SK-MEL-5 (cell line): ENCODE results near the gene MDN1. TPM values are rescaled to one million over a fixed set of nuclear protein-coding genes. Genes with fewer than 3 reads are reported as not detected.
A peak's percentile ranks its signal among the peaks of the same experiment; 100 is the strongest.
"Not testable (repeated sequence)": the region's sequence is repeated elsewhere in the genome, so short reads cannot be mapped to it uniquely, and the experiment has no call there.

Experiments
- DNase-seq: peaks from one replicate; pipeline ENCODE4 v3.0.0-alpha.2; 2016; ENCODE audit warnings: low read depth, low spot score
- in situ Hi-C: cut with HindIII; loops from 2 replicates; pipeline ENCODE4 v1.10.0; 2016; ENCODE audit warnings: low sequenced_read_pairs, high pct_unique_total_duplicates, low pct_unique_long_range_greater_than_20kb
- total RNA-seq: library from RNA; depleted of rRNA; stranded (reverse); fragments of >200 nt; shearing (Covaris generic); gene quantifications from 2 replicates; pipeline ENCODE4 v1.2.3, GENCODE V29; 2014

Gene MDN1
- total RNA-seq, 1 experiment from 2014 or later = 25.3 TPM

- peak; percentile 99 for DNase-seq
- in situ Hi-C loops = no loop called here
Measured at GRCh38 chr6:89829472-89830169, 10.0 kb upstream of the MDN1 start, which contains the start of gene CASP8AP2. CASP8AP2 (plus strand) TSS chr6:89829880.

GRCh38 chr6:89828988-89829471 is 9.4 kb upstream of the MDN1 start:
- no peak for DNase-seq
- in situ Hi-C loops = no loop called here

- DNase-seq, in situ Hi-C loops: not testable (repeated sequence)
Measured at GRCh38 chr6:89828475-89828987, 8.9 kb upstream of the MDN1 start.

GRCh38 chr6:89826029-89826528 is 6.5 kb upstream of the MDN1 start:
- in situ Hi-C loops = no loop called here
- DNase-seq = no peak

GRCh38 chr6:89818977-89819335 is 638 bp downstream of the MDN1 start:
- in situ Hi-C loops = no loop called here

GRCh38 chr6:89817481-89817880 is 2.1 kb downstream of the MDN1 start:
- no peak for DNase-seq
- in situ Hi-C loops = no loop called here

More at GRCh38 chr6:89818977-89819335, 638 bp downstream of the MDN1 start:
- peak; percentile 18 for DNase-seq

GRCh38 chr6:89813422-89813821 is 6.2 kb downstream of the MDN1 start:
- DNase-seq, in situ Hi-C loops: not testable (repeated sequence)

- no peak for DNase-seq
- in situ Hi-C loops = no loop called here
Measured at GRCh38 chr6:89807581-89807980, 12.0 kb downstream of the MDN1 start.

- in situ Hi-C loops = no loop called here
- no peak for DNase-seq
Measured at GRCh38 chr6:89805814-89806371, 13.7 kb downstream of the MDN1 start.

- no peak for DNase-seq
- in situ Hi-C loops = no loop called here
Measured at GRCh38 chr6:89803271-89803670, 16.3 kb downstream of the MDN1 start.

- in situ Hi-C loops = no loop called here
Measured at GRCh38 chr6:89799756-89800155, 19.8 kb downstream of the MDN1 start.

GRCh38 chr6:89799096-89799495 is 20.5 kb downstream of the MDN1 start:
- no peak for DNase-seq
- in situ Hi-C loops = no loop called here

More at GRCh38 chr6:89799756-89800155, 19.8 kb downstream of the MDN1 start:
- DNase-seq = no peak

- DNase-seq = no peak
- in situ Hi-C loops = no loop called here
Measured at GRCh38 chr6:89797317-89797716, 22.3 kb downstream of the MDN1 start.

GRCh38 chr6:89794324-89794723 is 25.3 kb downstream of the MDN1 start:
- DNase-seq = no peak
- in situ Hi-C loops = no loop called here

GRCh38 chr6:89793586-89793985 is 26.0 kb downstream of the MDN1 start:
- DNase-seq = no peak
- in situ Hi-C loops = no loop called here

GRCh38 chr6:89792881-89793280 is 26.7 kb downstream of the MDN1 start:
- in situ Hi-C loops = no loop called here
- DNase-seq = peak; percentile 77

GRCh38 chr6:89790403-89790802 is 29.2 kb downstream of the MDN1 start:
- no peak for DNase-seq
- in situ Hi-C loops = no loop called here

GRCh38 chr6:89789980-89790379 is 29.6 kb downstream of the MDN1 start:
- in situ Hi-C loops = no loop called here
- DNase-seq = no peak
